CD14-positive monocyte (primary cell): ENCODE data around the gene NINL. TPM values are rescaled to one million over a fixed set of nuclear protein-coding genes. Genes with fewer than 3 reads are reported as not detected.

Experiments used
- DNase-seq, 3 donors: peaks; one replicate each; pipeline ENCODE4 v3.0.0-alpha.2; 2011 to 2022
- H2AFZ ChIP-seq: 2 replicates; pipeline ENCODE4 v1.6.0; 2012; ENCODE audit warnings: mild to moderate bottlenecking, low read depth, low read length, inconsistent platforms; ENCODE audit not compliant: insufficient read depth, poor library complexity, severe bottlenecking
- H3K27ac ChIP-seq, 2 donors: 1 replicate in 1 of 2; 2 replicates in 1 of 2; pipeline ENCODE4 v1.5.1; 2012 to 2013; ENCODE audit warnings: low read length in 2 of 2, control low read depth in 1 of 2, inconsistent platforms in 1 of 2, low read depth in 1 of 2, mild to moderate bottlenecking in 1 of 2
- H3K27me3 ChIP-seq, 2 donors: one replicate each; pipeline versions ENCODE4 v1.6.0 to v1.6.1; 2011 to 2013; ENCODE audit warnings: low read length in 2 of 2; ENCODE audit not compliant: control insufficient read depth in 2 of 2, insufficient read depth in 2 of 2
- H3K36me3 ChIP-seq, 2 donors: replicated peaks in 1 of 2; 1 replicate in 1 of 2; 2 replicates in 1 of 2; pipeline versions ENCODE4 v1.5.1 to v1.6.1; 2012 to 2013; ENCODE audit warnings: low read length in 2 of 2, control low read depth in 1 of 2, inconsistent platforms in 1 of 2, mild to moderate bottlenecking in 1 of 2; ENCODE audit not compliant: insufficient read depth in 2 of 2, control insufficient read depth in 1 of 2
- H3K4me1 ChIP-seq, 2 donors: 1 replicate in 1 of 2; 2 replicates in 1 of 2; pipeline versions ENCODE4 v1.5.1 to v1.6.1; 2012 to 2013; ENCODE audit warnings: low read length in 2 of 2, control low read depth in 1 of 2, inconsistent platforms in 1 of 2, mild to moderate bottlenecking in 1 of 2, moderate library complexity in 1 of 2; ENCODE audit not compliant: insufficient read depth in 2 of 2, control insufficient read depth in 1 of 2
- H3K4me2 ChIP-seq: replicated peaks from 2 replicates; pipeline ENCODE3; 2012; ENCODE audit warnings: low read length, moderate library complexity, mild to moderate bottlenecking; ENCODE audit not compliant: poor library complexity, severe bottlenecking; ENCODE audit errors: extremely low read depth
- H3K4me3 ChIP-seq, 3 experiments: fragments of 200-600 bp in 1 of 3; sonication (generic) in 1 of 3; replicated peaks in 1 of 3; 1 replicate in 2 of 3; 2 replicates in 1 of 3; pipeline ENCODE4 v1.5.1; 2011 to 2013; ENCODE audit warnings: low read length in 3 of 3, mild to moderate bottlenecking in 3 of 3, control low read depth in 2 of 3, low read depth in 2 of 3, inconsistent platforms in 1 of 3, moderate library complexity in 1 of 3
- H3K79me2 ChIP-seq: 2 replicates; pipeline ENCODE4 v1.6.0; 2012; ENCODE audit warnings: mild to moderate bottlenecking, control low read depth, inconsistent platforms, low read length, moderate library complexity; ENCODE audit not compliant: insufficient read depth
- H3K9ac ChIP-seq: 2 replicates; pipeline ENCODE4 v1.6.0; 2017; ENCODE audit warnings: low read length, mild to moderate bottlenecking; ENCODE audit not compliant: insufficient read depth, poor library complexity, severe bottlenecking
- H3K9me3 ChIP-seq, 2 donors: replicated peaks in 1 of 2; 1 replicate in 1 of 2; 2 replicates in 1 of 2; pipeline versions ENCODE4 v1.5.1 to v1.6.1; 2012 to 2013; ENCODE audit warnings: low read length in 2 of 2, control low read depth in 1 of 2; ENCODE audit not compliant: control insufficient read depth in 1 of 2, insufficient read depth in 1 of 2
- H4K20me1 ChIP-seq: 2 replicates; pipeline ENCODE4 v1.6.0; 2012; ENCODE audit warnings: mild to moderate bottlenecking, low read length, control low read depth, moderate library complexity; ENCODE audit not compliant: insufficient read depth
- H3K27ac Mint-ChIP-seq, 7 donors: one replicate each; pipeline ENCODE4 v1.8.0; 2020; ENCODE audit warnings: mild to moderate bottlenecking in 7 of 7, mixed read lengths in 7 of 7, moderate library complexity in 6 of 7, inconsistent platforms in 2 of 7
- H3K27me3 Mint-ChIP-seq, 3 donors: one replicate each; pipeline ENCODE4 v1.8.0; 2021 to 2022; ENCODE audit warnings: low read depth in 3 of 3, mild to moderate bottlenecking in 3 of 3, mixed read lengths in 3 of 3, moderate library complexity in 3 of 3, inconsistent platforms in 1 of 3
- H3K36me3 Mint-ChIP-seq, 2 donors: one replicate each; pipeline ENCODE4 v1.8.0; 2020; ENCODE audit warnings: mixed read lengths in 2 of 2, inconsistent platforms in 1 of 2, mild to moderate bottlenecking in 1 of 2
- H3K4me1 Mint-ChIP-seq: one replicate; pipeline ENCODE4 v1.8.0; 2020; ENCODE audit warnings: mild to moderate bottlenecking, mixed read lengths
- H3K4me3 Mint-ChIP-seq, 2 donors: one replicate each; pipeline ENCODE4 v1.8.0; 2020; ENCODE audit warnings: mild to moderate bottlenecking in 2 of 2, mixed read lengths in 2 of 2, moderate library complexity in 1 of 2
- H3K9me3 Mint-ChIP-seq, 7 donors: one replicate each; pipeline ENCODE4 v1.8.0; 2020 to 2022; ENCODE audit warnings: mixed read lengths in 7 of 7, mild to moderate bottlenecking in 6 of 7, moderate library complexity in 6 of 7, inconsistent platforms in 2 of 7
- CTCF ChIP-seq: fragments of 200-600 bp; IDR thresholded peaks from one replicate; pipeline ENCODE4 v1.8.0; 2022; ENCODE audit warnings: antibody characterized with exemption, mild to moderate bottlenecking
- WGBS: methylation state at CpG from one replicate; pipeline ENCODE4 v1.1.5; 2013; ENCODE audit warnings: missing lambda C conversion rate; ENCODE audit not compliant: insufficient coverage; 5-methylcytosine and 5-hydroxymethylcytosine counted together
- intact Hi-C, 2 donors: fragments of 100-400 bp; cut with micrococcal nuclease; formaldehyde crosslinking; loops; one replicate each; pipeline versions ENCODE4 v1.15.0 to v1.15.1; 2023
- polyA plus RNA-seq, 3 donors: library from polyadenylated mRNA; depleted of rRNA in 1 of 3; unstranded in 2 of 3; stranded (reverse) in 1 of 3; fragments of 300-500 nt in 2 of 3; fragments of >200 nt in 1 of 3; fragmentation: Illumina TruSeq in 2 of 3; gene quantifications; 1 replicate in 2 of 3; 2 replicates in 1 of 3; pipeline ENCODE4 v1.2.3, GENCODE V29; 2012 to 2021

NINL gene
- polyA plus RNA-seq, 3 donors: 0.08 to 0.15 TPM; not detected in 1

- Mint-ChIP-seq H3K4me1 (peaks cover 6% of the 10 kb centered on the region), H3K4me3 (no peak overlapping the region), H3K36me3 (no peaks in the 10 kb centered on the region), H3K27ac (no peak overlapping the region), H3K27me3 (peaks cover 0 to 4% (median 2%) of the 10 kb centered on the region in 3 donors), H3K9me3 (no peaks in the 10 kb centered on the region)
- WGBS: 95% methylated on average over 6 of the region's 8 CpGs
- no peak overlapping the region for H3K27ac ChIP-seq
- H3K4me2 ChIP-seq: no peak overlapping the region
- no peak overlapping the region for H2AFZ ChIP-seq
- H3K9ac ChIP-seq: no peak overlapping the region
- no peak overlapping the region for H3K4me3 ChIP-seq
- intact Hi-C loops: no loop called here
- H4K20me1 ChIP-seq: no peaks in the 10 kb centered on the region
- no peak for TF ChIP-seq CTCF
- DNase-seq: no peak
- H3K4me1 ChIP-seq: no peaks in the 10 kb centered on the region
- no peaks in the 10 kb centered on the region for H3K27me3 ChIP-seq
- H3K9me3 ChIP-seq: no peaks in the 10 kb centered on the region
- no peaks in the 10 kb centered on the region for H3K36me3 ChIP-seq
- no peaks in the 10 kb centered on the region for H3K79me2 ChIP-seq
Measured at GRCh38 chr20:25467441-25467840, 117.9 kb downstream of the NINL start.

- no peaks in the 10 kb centered on the region for H3K36me3 ChIP-seq
- Mint-ChIP-seq H3K27me3 (peaks cover 0 to 4% (median 2%) of the 10 kb centered on the region in 3 donors), H3K36me3 (no peaks in the 10 kb centered on the region)
Measured at GRCh38 chr20:25466846-25467245, 118.5 kb downstream of the NINL start.

More at GRCh38 chr20:25466846-25467245, 118.5 kb downstream of the NINL start:
- Histone ChIP-seq H3K79me2 (no peaks in the 10 kb centered on the region), H3K9ac (no peak overlapping the region), H3K27me3 (no peaks in the 10 kb centered on the region), H3K9me3 (no peaks in the 10 kb centered on the region), H3K4me1 (peaks cover 5% of the 10 kb centered on the region in 2 donors), H3K4me3 (no peak overlapping the region), H4K20me1 (no peaks in the 10 kb centered on the region), H3K27ac (no peak overlapping the region), H2AFZ (no peak overlapping the region), H3K4me2 (no peak overlapping the region)
- intact Hi-C loops: no loop called here
- TF ChIP-seq CTCF: no peak
- no peak for DNase-seq
- Mint-ChIP-seq H3K4me1 (peaks cover 11% of the 10 kb centered on the region), H3K4me3 (no peak overlapping the region), H3K9me3 (no peaks in the 10 kb centered on the region), H3K27ac (no peak overlapping the region)
- 98% methylated on average over 6 of the region's 7 CpGs for WGBS
